Fibroblast of lung (primary cell): ENCODE measurements around the gene CFAP92. TPM values are rescaled to one million over a fixed set of nuclear protein-coding genes. Genes with fewer than 3 reads are reported as not detected.

ENCODE experiments used
- DNase-seq, 2 donors: peaks; one replicate each; pipeline versions ENCODE4 v3.0.0 to v3.0.0-alpha.2; 2010; ENCODE audit warnings: low read depth in 2 of 2
- H2AFZ ChIP-seq: 2 replicates; pipeline ENCODE4 v1.5.1; 2012; ENCODE audit warnings: low read length, control low read depth, inconsistent platforms
- H3K27ac ChIP-seq: 2 replicates; pipeline ENCODE4 v1.5.1; 2011; ENCODE audit warnings: low read length, control low read depth; ENCODE audit not compliant: insufficient read depth
- H3K27me3 ChIP-seq: 2 replicates; pipeline ENCODE4 v1.5.1; 2011; ENCODE audit warnings: mild to moderate bottlenecking, low read length; ENCODE audit not compliant: control insufficient read depth, insufficient read depth
- H3K36me3 ChIP-seq: 2 replicates; pipeline ENCODE4 v1.5.1; 2011; ENCODE audit warnings: low read length; ENCODE audit not compliant: control insufficient read depth, insufficient read depth
- H3K4me1 ChIP-seq: 2 replicates; pipeline ENCODE4 v1.5.1; 2011; ENCODE audit warnings: low read length; ENCODE audit not compliant: control insufficient read depth, insufficient read depth; ENCODE audit errors: extremely low read depth
- H3K4me2 ChIP-seq: 2 replicates; pipeline ENCODE4 v1.5.1; 2011; ENCODE audit warnings: low read length, control low read depth; ENCODE audit not compliant: insufficient read depth; ENCODE audit errors: extremely low read depth
- H3K4me3 ChIP-seq, 4 experiments: fragments of 200-600 bp in 1 of 4; sonication (generic) in 1 of 4; replicated peaks in 1 of 4; 2 replicates each; pipeline ENCODE4 v1.5.1; 2011 to 2016; ENCODE audit warnings: low read length in 4 of 4, low read depth in 3 of 4, mild to moderate bottlenecking in 3 of 4, control low read depth in 2 of 4, inconsistent platforms in 1 of 4, mixed read lengths in 1 of 4; ENCODE audit not compliant: insufficient read depth in 1 of 4; ENCODE audit errors: control extremely low read depth in 1 of 4
- H3K79me2 ChIP-seq: 2 replicates; pipeline ENCODE4 v1.5.1; 2012; ENCODE audit warnings: mild to moderate bottlenecking, low read length, inconsistent platforms; ENCODE audit not compliant: control insufficient read depth, insufficient read depth
- H3K9ac ChIP-seq: 2 replicates; pipeline ENCODE4 v1.5.1; 2011; ENCODE audit warnings: mild to moderate bottlenecking, low read length, control low read depth; ENCODE audit not compliant: insufficient read depth
- H3K9me3 ChIP-seq: 2 replicates; pipeline ENCODE4 v1.5.1; 2012; ENCODE audit warnings: low read depth, low read length; ENCODE audit not compliant: control insufficient read depth, insufficient read depth
- H4K20me1 ChIP-seq: 2 replicates; pipeline ENCODE4 v1.5.1; 2011; ENCODE audit warnings: low read length; ENCODE audit not compliant: control insufficient read depth, insufficient read depth; ENCODE audit errors: extremely low read depth
- EZH2 ChIP-seq: IDR thresholded peaks from 2 replicates; pipeline ENCODE4 v1.5.1; 2012; ENCODE audit warnings: low read length, control low read depth, mild to moderate bottlenecking; ENCODE audit errors: missing control alignments
- polyA plus RNA-seq, 2 donors: library from polyadenylated mRNA; depleted of rRNA in 1 of 2; stranded (reverse) in 1 of 2; unstranded in 1 of 2; fragments of >200 nt; gene quantifications; 2 replicates each; pipeline ENCODE4 v1.2.1, GENCODE V29; 2011 to 2012; ENCODE audit warnings: missing spikeins in 1 of 2
- total RNA-seq: library from RNA; depleted of rRNA; stranded (reverse); fragments of >200 nt; gene quantifications from 2 replicates; pipeline ENCODE4 v1.2.1, GENCODE V29; 2014
- TF ChIP-seq, protein P1 (sequence below), 2 donors: IDR thresholded peaks in 1 of 2; conservative IDR thresholded peaks in 1 of 2; 1 replicate in 1 of 2; 2 replicates in 1 of 2; pipeline ENCODE4 v1.5.1; 2011 to 2012; ENCODE audit warnings: low read length in 2 of 2, control low read depth in 1 of 2, inconsistent platforms in 1 of 2, low read depth in 1 of 2, mild to moderate bottlenecking in 1 of 2

The CFAP92 gene
- total and polyA plus RNA-seq, 2 donors (not counting 1 experiment from before 2014, with no cell fraction given): 0.07 TPM; not detected in 1

DNA sequence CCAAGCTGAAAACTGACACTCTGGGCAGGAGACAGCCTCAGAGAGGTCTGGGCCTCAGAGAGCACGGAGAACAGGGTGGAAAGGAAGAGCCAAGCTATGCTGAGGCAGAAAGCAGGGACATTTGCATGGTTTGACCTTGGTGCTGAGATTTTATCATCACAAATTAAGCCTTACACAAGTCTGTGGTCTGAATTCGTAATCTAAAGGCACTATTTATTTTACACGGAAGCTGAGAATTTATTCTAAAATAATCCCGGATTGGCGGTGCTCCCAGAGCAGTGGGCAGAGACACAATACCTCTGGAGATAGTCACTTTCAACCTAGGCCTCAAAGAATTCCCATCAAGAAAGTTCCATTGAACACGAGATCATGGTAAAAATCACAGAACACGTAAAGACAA is 47.5 kb downstream of the CFAP92 start:
- H2AFZ ChIP-seq: no peak overlapping the region
- H4K20me1 ChIP-seq: no peaks in the 10 kb centered on the region
- H3K9ac ChIP-seq: no peak overlapping the region
- H3K4me3 ChIP-seq: no peak overlapping the region
- no peak for TF ChIP-seq EZH2
- TF ChIP-seq, protein P1, sequence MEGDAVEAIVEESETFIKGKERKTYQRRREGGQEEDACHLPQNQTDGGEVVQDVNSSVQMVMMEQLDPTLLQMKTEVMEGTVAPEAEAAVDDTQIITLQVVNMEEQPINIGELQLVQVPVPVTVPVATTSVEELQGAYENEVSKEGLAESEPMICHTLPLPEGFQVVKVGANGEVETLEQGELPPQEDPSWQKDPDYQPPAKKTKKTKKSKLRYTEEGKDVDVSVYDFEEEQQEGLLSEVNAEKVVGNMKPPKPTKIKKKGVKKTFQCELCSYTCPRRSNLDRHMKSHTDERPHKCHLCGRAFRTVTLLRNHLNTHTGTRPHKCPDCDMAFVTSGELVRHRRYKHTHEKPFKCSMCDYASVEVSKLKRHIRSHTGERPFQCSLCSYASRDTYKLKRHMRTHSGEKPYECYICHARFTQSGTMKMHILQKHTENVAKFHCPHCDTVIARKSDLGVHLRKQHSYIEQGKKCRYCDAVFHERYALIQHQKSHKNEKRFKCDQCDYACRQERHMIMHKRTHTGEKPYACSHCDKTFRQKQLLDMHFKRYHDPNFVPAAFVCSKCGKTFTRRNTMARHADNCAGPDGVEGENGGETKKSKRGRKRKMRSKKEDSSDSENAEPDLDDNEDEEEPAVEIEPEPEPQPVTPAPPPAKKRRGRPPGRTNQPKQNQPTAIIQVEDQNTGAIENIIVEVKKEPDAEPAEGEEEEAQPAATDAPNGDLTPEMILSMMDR (conservative IDR thresholded peaks at IDR 0.05 in 1 of 2, IDR thresholded peaks at IDR 0.05 in 1 of 2; ENCODE audit: low read depth in 1 of 2, low read length in 2 of 2): no peak
- no peaks in the 10 kb centered on the region for H3K36me3 ChIP-seq
- H3K9me3 ChIP-seq: no peaks in the 10 kb centered on the region
- H3K4me1 ChIP-seq: no peaks in the 10 kb centered on the region
- no peaks in the 10 kb centered on the region for H3K79me2 ChIP-seq
- H3K27me3 ChIP-seq: peaks cover 6% of the 10 kb centered on the region
- DNase-seq: peak in 1 of 2 donors; percentile 88
- no peak overlapping the region for H3K4me2 ChIP-seq
- H3K27ac ChIP-seq: no peak overlapping the region

DNA sequence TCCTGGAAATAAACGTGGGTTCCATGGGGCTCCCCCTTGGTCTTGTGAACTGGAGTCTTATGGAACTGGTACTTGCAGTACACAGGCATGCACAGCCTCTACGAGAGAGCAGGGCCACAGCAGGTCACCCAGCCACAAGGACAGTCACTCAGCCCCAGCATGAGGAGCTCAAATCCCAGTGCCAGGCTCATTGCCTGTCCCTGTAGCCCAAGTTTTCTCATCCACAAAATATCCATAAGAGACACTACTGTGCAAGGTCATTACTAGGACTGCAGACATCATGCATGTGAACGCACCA is 48.0 kb downstream of the CFAP92 start:
- Histone ChIP-seq H3K4me1 (no peaks in the 10 kb centered on the region), H3K4me2 (no peak overlapping the region)

DNA sequence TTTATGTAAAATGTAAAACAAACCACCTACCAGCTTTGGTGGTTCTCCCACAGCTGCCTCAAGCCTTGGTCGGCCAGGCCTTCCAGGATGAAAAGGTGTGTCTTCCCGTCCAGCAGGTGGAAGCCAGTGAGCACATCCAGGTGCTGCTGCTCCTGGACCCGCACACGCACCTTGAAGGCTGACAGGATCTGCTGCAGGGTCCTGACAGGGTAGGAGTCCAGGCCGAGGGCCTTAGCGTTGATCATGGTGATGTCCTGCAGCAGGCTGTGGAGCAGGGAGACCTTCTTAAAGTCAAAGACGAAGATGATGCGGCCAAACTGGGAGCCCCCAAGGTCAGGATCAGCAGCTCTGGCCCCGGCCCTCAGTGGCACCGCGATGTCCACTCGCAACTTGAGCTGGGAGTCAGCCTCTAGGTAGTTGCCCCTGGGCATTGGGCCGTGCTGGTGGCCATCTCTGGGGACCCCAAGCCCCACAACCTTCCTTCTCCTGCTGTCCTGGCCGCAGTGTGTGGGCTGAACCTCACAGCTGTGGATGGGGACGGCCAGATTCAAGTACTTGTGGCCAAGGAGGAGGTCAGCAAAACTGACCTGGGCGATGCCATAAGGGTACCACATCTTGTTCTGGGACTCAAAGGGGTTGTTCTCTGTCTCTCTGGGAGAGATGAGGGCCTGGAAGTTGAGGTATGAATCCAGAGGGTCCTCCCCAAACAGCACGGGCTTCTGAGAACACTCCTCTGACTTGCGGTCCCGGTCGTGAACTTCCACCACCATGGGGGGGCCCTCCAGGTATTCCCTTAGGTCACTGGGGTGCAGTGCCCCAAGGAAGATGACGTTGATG is 48.6 kb downstream of the CFAP92 start:
- H3K4me2 ChIP-seq: no peak overlapping the region
- no peaks in the 10 kb centered on the region for H3K4me1 ChIP-seq
- peaks cover 6% of the 10 kb centered on the region for H3K27me3 ChIP-seq
- H3K79me2 ChIP-seq: no peaks in the 10 kb centered on the region
- H2AFZ ChIP-seq: no peak overlapping the region
- no peak overlapping the region for H3K27ac ChIP-seq
- H4K20me1 ChIP-seq: no peaks in the 10 kb centered on the region
- TF ChIP-seq EZH2: no peak
- TF ChIP-seq, protein P1 (conservative IDR thresholded peaks at IDR 0.05 in 1 of 2, IDR thresholded peaks at IDR 0.05 in 1 of 2; ENCODE audit: low read depth in 1 of 2, low read length in 2 of 2): no peak
- no peaks in the 10 kb centered on the region for H3K36me3 ChIP-seq
- no peak overlapping the region for H3K4me3 ChIP-seq
- H3K9ac ChIP-seq: no peak overlapping the region
- no peaks in the 10 kb centered on the region for H3K9me3 ChIP-seq
- no peak for DNase-seq

More for the DNA sequence above, 48.0 kb downstream of the CFAP92 start:
- peaks cover 6% of the 10 kb centered on the region for H3K27me3 ChIP-seq
- H2AFZ ChIP-seq: no peak overlapping the region
- H3K27ac ChIP-seq: no peak overlapping the region
- no peaks in the 10 kb centered on the region for H3K9me3 ChIP-seq
- DNase-seq: no peak
- no peaks in the 10 kb centered on the region for H3K79me2 ChIP-seq
- no peak overlapping the region for H3K4me3 ChIP-seq
- no peaks in the 10 kb centered on the region for H4K20me1 ChIP-seq
- no peak overlapping the region for H3K9ac ChIP-seq
- TF ChIP-seq EZH2: no peak
- TF ChIP-seq, protein P1 (conservative IDR thresholded peaks at IDR 0.05 in 1 of 2, IDR thresholded peaks at IDR 0.05 in 1 of 2; ENCODE audit: low read depth in 1 of 2, low read length in 2 of 2): no peak
- H3K36me3 ChIP-seq: no peaks in the 10 kb centered on the region
